IPS DF 4.7 (cell line): ENCODE measurements around the gene TRAF3.
"Not testable (repeated sequence)": the region's sequence is repeated elsewhere in the genome, so short reads cannot be mapped to it uniquely, and the experiment has no call there.

Experiments used
- DNase-seq: peaks from one replicate; pipeline ENCODE4 v3.0.0-alpha.2; 2013; ENCODE audit warnings: low spot score; ENCODE audit errors: extremely low read depth

TRAF3 gene

DNA sequence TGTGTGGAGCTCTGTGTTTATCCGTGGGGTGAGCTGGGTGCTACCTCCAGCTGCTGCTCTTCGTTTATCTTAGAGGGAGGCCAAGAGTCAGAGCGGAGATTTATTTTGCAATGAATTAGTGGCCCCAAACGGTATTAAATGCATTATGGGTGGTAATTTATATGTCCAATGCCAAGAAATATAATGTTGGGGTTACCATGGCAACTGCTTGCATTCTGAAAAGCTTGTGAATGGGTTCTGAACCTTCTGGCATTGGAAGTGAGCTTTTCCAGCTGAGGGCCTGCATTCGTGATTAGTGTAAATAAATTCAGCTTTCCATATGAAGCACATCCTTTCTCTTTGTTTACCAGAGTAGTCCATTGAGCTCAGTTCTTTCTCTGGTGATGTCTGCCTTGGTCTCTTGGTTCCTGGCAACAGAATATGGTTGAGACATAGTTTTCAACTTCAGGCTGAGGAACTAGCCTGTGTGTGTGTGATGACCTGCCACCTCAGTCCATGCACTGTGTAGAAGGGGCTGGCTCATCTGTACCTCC lies 51.8 kb downstream of the TRAF3 start:
- no peak for DNase-seq

DNA sequence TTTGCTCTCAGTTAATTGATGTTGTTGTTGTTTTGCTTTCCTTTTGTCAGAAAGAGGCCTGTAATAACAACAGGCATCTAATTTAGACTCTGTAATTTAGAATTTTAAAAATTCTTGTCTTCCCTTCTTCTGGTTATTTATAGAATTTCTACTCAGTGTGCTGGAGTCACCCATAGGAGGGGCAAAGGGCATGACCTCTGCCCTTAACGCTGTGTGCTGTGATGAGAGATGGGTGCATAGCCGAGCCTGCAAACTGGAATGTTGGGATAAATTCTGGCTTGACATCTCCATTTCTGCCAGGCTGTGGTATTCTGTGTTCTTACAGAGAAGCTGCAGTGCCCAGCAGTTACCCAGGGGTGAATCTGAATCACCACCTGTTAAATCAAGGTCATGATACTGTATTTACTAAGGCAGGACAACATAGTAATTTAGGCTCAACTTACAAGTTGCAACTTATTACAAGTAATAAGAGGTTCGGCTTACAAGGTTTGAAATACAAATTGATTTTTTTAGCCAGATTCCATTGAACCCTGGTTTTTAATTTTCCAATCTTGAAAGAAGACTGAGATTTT lies 53.3 kb downstream of the TRAF3 start:
- DNase-seq, result no peak

DNA sequence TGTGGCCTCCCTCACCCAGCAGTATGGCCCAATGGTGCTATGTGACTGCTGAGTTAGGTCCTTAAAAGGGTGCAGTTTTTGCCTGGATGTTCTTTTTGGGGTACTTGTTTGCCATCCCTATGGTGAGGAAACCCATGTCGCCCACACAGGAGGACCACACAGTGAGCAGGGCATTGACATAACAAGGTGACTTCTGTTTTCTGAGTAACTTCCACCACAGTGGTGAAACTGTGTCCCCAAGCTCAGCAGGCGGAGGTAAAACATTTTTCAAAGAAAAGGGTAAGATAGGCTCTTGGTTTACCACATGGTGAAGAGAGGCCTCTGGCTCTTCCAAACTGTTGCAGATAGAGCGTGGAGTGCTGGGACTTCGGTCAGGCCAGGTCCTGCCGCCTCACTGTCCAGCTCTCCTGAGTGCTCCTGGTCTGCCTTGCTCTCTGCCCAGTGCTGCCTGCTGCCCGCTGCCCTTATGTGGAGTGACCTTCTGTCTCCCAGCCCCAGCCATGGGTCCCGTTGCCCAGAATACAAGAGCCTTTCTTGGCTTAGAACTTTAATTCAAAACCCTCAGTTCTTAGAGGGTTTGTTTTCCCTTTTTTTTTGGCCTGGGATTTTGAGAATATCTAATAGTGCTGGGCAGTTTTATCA lies 54.0 kb downstream of the TRAF3 start:
- no peak for DNase-seq

DNA sequence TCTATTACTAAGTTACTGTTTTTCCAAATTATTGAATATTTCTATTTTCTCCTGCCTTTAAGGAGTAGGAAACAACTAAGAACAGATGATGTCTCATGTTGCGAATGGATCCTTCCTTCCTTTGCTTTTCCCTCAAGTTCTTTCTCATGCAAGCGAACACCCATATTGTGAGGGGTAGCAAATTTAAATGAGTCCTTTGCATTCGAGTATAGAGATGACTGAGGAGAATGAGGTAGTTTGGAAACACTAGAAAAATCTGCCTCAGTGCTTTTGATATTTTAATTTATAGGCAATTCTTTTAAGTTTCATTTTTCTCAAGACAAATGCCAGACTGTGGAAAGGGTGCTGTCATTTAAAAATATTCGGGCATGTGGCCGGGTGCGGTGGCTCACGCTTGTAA lies 56.1 kb downstream of the TRAF3 start:
- no peak for DNase-seq

DNA sequence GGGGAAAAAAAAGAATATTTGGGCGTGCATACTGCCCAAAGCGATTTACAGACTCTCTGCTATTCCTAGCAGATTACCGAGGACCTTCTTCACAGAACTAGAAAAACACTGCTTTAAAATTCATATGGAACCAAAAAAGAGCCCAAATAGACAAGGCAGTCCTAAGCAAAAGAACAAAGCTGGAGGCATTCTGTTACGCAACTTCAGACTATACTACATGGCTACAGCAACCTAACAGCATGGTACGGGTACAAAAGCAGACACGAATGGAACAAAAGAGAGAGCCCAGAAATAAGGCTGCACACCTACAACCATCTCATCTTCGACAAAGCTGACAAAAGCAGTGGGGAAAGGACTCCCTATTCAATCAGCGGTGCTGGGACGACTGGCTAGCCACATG lies 56.7 kb downstream of the TRAF3 start:
- no peak for DNase-seq

DNA sequence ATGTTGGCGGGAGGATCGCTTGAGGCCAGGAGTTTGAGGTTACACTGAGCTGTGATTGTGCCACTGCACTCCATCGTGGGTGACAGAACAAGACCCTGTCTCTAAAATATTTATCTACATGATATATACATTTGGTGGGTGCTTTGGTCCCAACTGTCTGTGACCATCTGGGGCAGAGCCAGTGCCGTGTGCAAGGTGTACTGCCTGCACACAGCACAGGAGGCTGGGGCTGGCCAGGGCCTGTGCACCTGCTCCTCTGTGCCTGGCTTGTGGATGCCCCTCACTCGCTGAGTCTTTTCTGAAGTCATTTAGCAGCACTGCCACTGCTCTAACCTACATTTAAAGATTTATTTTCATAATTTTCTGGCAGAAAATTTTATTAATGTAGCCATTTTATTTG lies 58.7 kb downstream of the TRAF3 start:
- no peak for DNase-seq

DNA sequence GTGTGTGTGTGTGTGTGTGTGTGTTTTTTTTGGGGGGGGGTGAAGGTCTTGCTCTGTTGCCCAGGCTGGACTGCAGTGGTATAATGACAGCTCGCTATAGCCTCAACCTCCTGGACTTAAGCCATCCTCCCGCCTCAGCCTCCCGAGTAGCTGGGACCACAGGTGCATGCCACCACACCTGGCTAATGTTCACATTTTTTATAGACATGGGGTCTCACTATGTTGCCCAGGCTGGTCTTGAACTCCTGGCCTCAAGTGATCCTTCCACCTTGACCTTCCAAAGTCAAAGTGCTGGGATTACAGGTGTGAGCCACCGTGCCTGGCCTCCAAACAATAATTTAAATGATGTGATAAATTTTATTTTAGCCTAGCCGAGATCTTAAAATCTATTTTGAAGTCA lies 59.9 kb downstream of the TRAF3 start:
- DNase-seq, result not testable (repeated sequence)

DNA sequence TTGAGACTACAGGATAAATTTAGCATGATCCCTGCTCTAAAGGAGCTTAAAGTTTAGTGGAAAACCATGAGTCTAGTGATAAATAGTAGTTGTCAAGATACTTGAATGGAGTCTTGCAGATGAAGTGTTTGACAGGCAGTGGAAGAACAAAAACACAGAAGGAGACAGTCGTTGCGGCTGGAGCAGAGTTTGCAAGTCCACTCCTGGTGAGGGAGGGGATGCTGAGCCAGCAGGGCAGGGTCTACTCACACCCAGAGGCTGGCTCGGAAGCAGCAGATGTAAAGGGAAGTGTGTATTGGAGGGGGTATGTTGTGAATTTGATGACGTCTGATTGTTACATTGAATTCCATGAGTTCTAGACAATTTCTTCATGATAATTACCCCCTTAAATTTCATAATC lies 61.3 kb downstream of the TRAF3 start:
- no peak for DNase-seq

DNA sequence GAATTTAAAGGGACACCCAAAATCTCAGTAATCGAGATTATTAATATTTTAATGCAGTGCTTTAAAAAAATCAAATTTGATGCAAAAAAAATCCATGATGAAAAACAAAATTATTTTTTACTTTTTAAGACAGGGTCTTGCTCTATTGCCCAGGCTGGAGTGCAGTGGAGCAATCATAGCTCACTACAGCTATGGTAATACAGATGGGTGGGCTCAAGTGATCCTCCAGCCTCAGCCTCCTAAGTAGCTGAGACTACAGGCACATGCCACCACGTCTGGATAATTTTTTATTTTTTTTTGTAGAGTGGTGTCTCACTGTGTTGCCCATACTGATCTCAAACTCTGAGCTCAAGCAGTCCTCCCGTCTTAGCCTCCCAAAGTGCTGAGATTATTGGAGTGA lies 62.9 kb downstream of the TRAF3 start:
- DNase-seq, result no peak

DNA sequence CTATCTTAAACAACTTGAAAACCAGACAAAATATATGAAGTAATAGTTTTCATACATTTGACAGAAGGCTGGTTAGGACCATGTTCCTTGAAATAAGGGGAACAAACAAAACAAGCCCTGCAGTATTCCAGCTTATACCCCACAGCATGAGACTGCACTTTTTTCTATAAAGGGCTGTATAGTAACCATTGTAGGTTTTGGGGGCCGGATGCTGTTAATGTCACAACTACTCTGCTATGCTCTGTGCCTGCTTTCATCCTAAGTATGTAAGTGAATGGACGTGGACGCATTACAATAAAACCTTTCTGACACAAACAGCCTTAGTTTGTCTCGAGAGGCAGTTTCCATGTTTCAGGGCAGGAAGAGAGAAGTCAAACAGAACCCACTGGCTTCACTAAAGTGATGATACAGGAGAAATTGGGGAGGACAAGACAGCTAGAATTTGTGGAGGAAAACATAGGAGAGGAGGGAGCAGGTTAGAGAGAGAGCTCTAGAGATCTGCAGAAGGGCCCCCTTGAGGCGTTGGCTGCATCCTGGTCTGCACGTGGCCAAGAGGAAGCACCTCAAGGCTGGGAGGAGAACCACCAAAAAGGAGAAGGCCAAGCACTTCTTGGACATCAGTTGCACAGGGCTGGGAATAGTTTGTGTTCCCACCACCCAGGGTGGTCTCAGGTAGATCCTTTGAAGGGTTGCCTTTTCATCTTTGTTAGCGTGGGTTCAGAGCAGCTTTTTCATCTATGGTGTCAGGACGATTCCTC lies 63.7 kb downstream of the TRAF3 start:
- DNase-seq, result no peak

DNA sequence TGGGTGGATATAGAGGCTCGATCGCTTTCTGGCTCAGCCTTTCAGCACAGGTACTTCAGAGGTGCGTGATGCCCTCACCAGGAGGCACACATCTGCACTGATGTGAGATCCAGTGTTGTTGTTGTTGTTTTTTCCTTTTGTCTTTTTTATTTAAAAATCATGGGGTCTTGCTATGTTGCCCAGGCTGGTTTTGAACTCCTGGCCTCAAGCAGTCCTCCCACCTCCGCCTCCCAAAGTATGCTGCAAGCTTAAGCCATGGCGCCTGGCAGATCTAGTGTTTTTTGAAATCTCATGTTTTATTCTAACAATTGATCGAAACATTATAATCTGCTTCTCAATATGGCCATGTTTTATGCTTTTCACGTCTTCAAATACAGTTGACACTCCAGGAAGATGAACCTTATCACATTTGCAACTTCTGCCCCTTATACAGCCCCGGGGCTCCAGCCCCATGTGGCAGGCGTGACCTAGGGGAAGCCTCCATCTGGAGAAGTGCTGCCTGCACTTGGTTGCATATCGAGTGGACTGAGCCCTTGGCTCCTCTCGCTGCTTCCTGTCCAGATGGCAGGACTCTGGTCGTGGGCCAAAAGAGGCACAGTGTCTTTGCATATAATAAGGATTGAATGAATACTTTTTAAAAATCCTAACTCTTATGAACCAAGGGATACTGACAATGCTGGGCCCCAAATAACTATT lies 71.7 kb downstream of the TRAF3 start:
- no peak for DNase-seq

DNA sequence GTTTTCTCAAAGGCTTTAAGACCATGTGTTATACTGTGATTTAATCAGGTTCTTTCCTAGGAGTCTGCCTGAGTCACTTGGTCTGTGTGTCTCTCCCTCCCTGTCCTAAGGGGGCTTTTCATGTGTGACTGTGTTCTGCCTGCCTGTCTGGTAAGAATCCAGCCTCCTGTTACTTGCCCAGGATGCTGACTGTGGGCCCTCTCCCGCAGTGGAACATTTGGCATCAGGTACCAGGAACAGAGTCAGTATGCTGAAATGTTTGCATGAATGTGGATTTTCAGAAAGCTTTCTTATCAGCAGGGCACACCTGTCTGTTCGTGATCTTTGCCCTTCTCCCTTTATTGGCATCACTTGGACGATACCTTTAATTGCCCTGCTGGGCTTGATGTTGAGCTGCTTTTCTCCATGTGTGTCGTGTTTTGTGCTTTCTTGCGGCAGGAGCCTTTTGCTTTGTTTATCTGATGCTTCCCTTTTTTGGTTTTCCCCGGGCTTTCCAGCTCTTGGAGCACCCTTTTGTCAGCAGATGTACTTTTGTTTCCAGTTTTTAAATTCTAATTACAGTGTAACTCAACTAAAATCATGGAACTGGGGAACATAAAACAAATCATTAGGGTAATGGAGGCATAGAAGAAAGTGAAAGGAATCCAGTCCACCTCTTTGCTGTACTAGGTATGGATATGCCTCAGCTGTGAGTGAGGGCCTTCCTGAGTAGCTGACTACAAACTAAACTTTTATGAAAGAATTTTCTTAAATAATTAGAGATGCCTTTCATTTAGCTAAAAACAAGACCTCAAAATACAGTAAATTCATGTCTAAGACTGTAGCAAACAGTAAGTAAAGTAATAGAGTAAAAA lies 72.5 kb downstream of the TRAF3 start:
- no peak for DNase-seq

DNA sequence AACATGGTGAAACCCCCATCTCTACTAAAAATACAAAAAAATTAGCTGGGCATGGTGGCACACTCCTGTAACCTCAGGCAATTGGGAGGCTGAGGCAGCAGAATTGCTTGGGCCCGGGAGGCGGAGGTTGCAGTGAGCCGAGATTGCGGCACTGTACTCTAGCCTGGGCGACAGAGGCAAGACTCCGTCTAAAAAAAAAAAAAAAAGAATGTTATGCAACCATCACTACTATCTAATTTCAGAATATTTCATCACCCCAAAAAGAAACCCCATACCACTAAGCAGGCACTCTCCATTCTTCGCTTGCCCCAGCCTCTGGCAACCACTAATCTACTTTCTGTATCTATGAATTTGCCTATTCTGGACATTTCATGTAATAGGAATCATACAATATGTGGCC lies 76.4 kb downstream of the TRAF3 start:
- DNase-seq, result no peak

DNA sequence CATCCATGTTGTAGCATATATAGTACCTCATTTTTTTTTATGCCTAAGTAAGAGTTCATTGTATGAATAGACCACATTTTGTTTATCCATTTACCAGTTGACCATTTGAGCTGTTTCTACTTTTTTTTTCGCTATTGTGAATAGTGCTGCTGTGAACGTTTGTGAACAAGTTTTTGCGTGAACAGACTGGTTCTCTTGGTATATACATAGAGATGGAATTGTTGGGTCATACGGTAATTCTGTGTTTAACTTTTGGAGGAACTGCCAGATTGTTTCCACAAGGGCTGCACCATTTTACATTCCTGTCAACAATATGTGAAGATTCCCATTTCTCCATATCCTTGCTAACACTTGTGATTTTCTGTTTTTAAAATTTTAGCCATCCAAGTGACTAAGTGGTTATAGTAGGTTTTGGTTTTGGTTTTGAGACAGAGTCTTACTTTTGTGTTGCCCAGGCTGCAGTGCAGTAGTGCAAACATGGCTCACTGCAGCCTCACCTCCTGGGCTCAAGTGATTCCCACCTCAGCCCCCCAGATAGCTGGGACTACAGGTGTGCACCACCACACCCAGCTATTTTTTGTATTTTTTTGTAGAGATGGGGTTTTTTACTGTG lies 76.9 kb downstream of the TRAF3 start:
- no peak for DNase-seq

DNA sequence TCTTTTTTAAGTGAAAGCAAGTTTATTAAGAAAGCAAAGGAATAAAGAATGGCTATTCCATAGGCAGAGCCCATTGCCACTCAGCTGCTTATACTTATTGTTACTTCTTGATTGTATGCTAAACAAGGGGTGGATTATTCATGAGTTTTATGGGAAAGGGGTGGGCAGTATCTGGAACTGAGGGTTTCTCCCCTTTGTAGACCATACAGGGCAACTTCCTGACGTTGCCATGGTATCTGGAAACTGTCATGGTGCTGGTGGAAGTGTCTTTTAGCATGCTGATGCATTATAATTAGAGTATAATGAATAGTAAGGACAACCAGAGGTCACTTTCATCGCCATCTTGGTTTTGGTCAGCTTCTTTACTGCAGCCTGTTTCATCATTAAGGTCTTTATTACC lies 78.9 kb downstream of the TRAF3 start:
- no peak for DNase-seq

DNA sequence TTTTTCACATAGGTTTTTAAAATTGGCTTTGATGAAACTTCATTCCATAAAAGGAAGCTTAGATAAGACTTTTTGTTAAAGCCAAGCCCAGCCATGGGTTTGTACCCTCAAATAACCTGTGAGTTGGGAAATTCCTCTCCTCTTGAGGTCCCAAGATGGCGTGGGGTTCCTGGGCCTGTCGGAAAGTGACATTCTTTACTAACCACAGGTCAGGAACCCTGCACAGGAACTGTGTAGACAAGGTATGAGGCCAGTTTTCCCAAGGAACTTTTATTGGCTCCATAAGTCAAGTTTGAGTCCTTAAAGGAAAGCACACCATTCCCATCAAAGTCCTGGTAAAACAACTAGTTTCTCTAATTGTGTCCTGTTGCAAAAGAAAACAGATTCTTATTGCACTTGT lies 80.2 kb downstream of the TRAF3 start:
- DNase-seq, result no peak

DNA sequence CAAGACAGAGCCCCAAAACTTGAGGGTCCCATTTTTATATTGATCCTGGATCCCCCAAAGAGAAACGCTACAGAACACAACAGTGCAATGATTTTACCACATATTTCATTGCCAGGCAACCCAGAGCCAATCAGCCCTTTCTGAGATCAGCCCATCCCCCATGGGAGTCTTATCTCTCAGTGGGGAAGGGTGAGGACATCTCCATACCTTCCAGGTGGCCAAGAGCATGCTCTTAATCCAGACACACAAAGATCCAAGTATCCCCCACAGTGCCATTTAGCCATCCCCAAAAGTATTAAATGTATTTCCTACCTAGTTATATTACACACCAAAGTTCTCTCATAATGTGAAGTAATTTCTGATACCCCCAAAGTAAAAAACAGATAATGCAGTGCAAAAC lies 82.7 kb downstream of the TRAF3 start:
- DNase-seq, result no peak

DNA sequence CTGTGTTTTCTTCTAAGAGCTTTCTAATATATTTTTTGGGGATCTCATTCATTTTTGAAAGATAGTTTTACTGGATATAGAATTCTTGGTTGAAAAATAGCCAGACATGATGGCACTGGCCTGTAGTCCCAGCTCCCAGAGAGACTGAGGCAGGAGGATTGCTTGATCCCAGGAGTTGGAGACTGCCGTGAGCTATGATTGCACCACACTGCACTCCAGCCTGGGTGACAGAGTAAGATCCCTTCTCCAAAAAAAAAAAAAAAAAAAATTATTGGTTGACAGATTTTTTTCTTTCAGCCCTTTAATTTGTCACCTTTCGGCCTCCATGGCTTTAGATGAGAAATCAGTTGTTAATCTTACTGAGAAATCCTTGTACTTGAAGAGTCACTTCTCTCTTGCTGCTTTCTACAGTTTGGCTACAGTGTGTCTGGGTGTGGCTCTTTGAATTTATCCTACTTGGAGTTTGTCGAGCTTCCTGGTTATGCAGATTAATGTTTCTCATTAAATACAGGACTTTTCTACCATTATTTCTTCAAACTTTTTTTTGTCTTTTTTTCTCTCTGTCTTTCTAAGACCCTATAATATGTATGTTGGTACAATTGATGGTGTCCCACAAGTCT lies 85.0 kb downstream of the TRAF3 start:
- DNase-seq, result no peak

DNA sequence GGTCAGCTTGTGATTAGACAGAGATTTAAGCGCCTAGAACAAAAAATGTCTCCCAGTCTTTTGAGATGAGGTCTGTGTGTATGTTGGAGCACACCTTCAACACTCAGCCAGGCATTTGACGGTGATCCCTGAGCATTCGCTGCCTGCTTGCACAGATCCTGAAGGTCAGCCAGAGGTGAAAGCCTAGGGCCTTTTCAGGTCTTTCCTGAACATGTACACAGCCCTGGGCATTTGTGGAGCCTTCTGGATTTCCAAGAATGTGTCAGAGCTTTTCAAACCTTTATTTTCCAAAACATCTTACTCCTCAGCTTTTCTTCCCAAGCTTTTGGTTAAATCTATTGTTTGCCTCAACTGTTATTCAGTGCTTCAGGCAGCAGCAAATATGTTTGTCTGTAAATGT lies 86.1 kb downstream of the TRAF3 start:
- no peak for DNase-seq

DNA sequence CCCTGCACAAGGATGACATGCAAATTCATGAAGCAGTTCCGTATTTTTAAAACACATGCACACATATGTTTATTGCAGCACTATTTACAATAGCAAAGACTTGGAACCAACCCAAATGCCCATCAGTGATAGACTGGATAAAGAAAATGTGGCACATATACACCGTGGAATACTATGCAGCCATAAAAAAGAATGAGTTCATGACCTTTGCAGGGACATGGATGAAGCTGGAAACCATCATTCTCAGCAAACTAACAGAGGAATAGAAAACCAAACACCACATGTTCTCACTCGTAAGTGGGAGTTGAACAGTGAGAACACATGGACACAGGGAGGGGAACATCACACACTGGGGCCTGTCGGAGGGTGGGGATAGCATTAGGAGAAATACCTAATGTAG lies 88.7 kb downstream of the TRAF3 start:
- DNase-seq, result not testable (repeated sequence)
